Stimulated activated naive CD8-positive, alpha-beta T cell treated with anti-CD3 and anti-CD28 coated beads, Interleukin-15, Interleukin-2, amounts not matched to agents 100 U/mL and 50 U/mL, for 24 hours (primary cell): ENCODE results near the gene CCNY.
A peak's percentile ranks its signal among the peaks of the same experiment; 100 is the strongest.
"Not testable (repeated sequence)": the region's sequence is repeated elsewhere in the genome, so short reads cannot be mapped to it uniquely, and the experiment has no call there.

Source experiments
- ATAC-seq: fragments of 150-1000 bp; cut with Tn5 transposase; one replicate; pipeline ENCODE4 v1.10.0; 2021
- DNase-seq: peaks from one replicate; pipeline ENCODE4 v3.0.0; 2021

CCNY gene

GRCh38 chr10:35354257-35354656 lies 17.9 kb downstream of the CCNY start:
- not testable (repeated sequence) for ATAC-seq

GRCh38 chr10:35355971-35356724 lies 19.8 kb downstream of the CCNY start:
- DNase-seq: peak; percentile 46
- ATAC-seq: peak; percentile 79

More at GRCh38 chr10:35354257-35354656, 17.9 kb downstream of the CCNY start:
- DNase-seq: not testable (repeated sequence)

GRCh38 chr10:35356725-35357092 lies 20.4 kb downstream of the CCNY start:
- ATAC-seq: peak; percentile 84
- DNase-seq: peak; percentile 22

- ATAC-seq (no peak), DNase-seq (no peak)
Measured at GRCh38 chr10:35359056-35359455, 22.7 kb downstream of the CCNY start.

GRCh38 chr10:35359873-35360272 lies 23.6 kb downstream of the CCNY start:
- DNase-seq (no peak), ATAC-seq (no peak)

- ATAC-seq (no peak), DNase-seq (no peak)
Measured at GRCh38 chr10:35362701-35363350, 26.5 kb downstream of the CCNY start.

- DNase-seq (no peak), ATAC-seq (no peak)
Measured at GRCh38 chr10:35363587-35363986, 27.3 kb downstream of the CCNY start.

GRCh38 chr10:35364808-35365207 lies 28.5 kb downstream of the CCNY start:
- ATAC-seq: no peak
- no peak for DNase-seq

GRCh38 chr10:35365994-35366393 lies 29.7 kb downstream of the CCNY start:
- no peak for ATAC-seq
- no peak for DNase-seq

GRCh38 chr10:35367107-35367859 lies 31.0 kb downstream of the CCNY start:
- DNase-seq (no peak), ATAC-seq (no peak)

- no peak for DNase-seq
- no peak for ATAC-seq
Measured at GRCh38 chr10:35367982-35368381, 31.7 kb downstream of the CCNY start.

- DNase-seq: no peak
- no peak for ATAC-seq
Measured at GRCh38 chr10:35368485-35369048, 32.3 kb downstream of the CCNY start.

GRCh38 chr10:35369049-35369611 lies 32.8 kb downstream of the CCNY start:
- no peak for ATAC-seq
- no peak for DNase-seq

- no peak for ATAC-seq
Measured at GRCh38 chr10:35371731-35372130, 35.4 kb downstream of the CCNY start.

GRCh38 chr10:35372329-35372728 lies 36.0 kb downstream of the CCNY start:
- DNase-seq (no peak), ATAC-seq (no peak)

More at GRCh38 chr10:35371731-35372130, 35.4 kb downstream of the CCNY start:
- no peak for DNase-seq

- DNase-seq: no peak
Measured at GRCh38 chr10:35375091-35375765, 38.9 kb downstream of the CCNY start.

GRCh38 chr10:35377050-35377728 lies 40.9 kb downstream of the CCNY start:
- DNase-seq: no peak
- peak; percentile 52 for ATAC-seq

More at GRCh38 chr10:35375091-35375765, 38.9 kb downstream of the CCNY start:
- ATAC-seq: no peak

- ATAC-seq: peak; percentile 86
- peak; percentile 24 for DNase-seq
Measured at GRCh38 chr10:35378541-35379210, 42.4 kb downstream of the CCNY start.

- peak; percentile 29 for ATAC-seq
- peak; percentile 31 for DNase-seq
Measured at GRCh38 chr10:35379226-35380137, 43.2 kb downstream of the CCNY start.
